HG03135 (cell line): ENCODE data around the gene RGS9.
"Not testable (repeated sequence)": the region's sequence is repeated elsewhere in the genome, so short reads cannot be mapped to it uniquely, and the experiment has no call there.

Experiments used
- ATAC-seq: cut with Tn5 transposase; IDR thresholded peaks from one replicate; pipeline ENCODE4 v1.9.1; 2021; ENCODE audit warnings: mild to moderate bottlenecking, moderate library complexity; ENCODE audit not compliant: unreplicated experiment

RGS9 gene

GRCh38 chr17:65137021-65137939, at the start of gene RGS9:
TSS of gene RGS9 (plus strand) at chr17:65137370. CDS start at chr17:65137541, 171 bp downstream.
- peak; percentile 95 for ATAC-seq

- no peak for ATAC-seq
Measured at GRCh38 chr17:65088621-65089360, 48.4 kb upstream of the RGS9 start.

GRCh38 chr17:65092262-65092661, 44.9 kb upstream of the RGS9 start:
- ATAC-seq: no peak

- not testable (repeated sequence) for ATAC-seq
Measured at GRCh38 chr17:65092721-65093356, 44.3 kb upstream of the RGS9 start.

GRCh38 chr17:65093930-65094329, 43.2 kb upstream of the RGS9 start:
- no peak for ATAC-seq

- no peak for ATAC-seq
Measured at GRCh38 chr17:65095465-65095864, 41.7 kb upstream of the RGS9 start.

- not testable (repeated sequence) for ATAC-seq
Measured at GRCh38 chr17:65096382-65096781, 40.8 kb upstream of the RGS9 start.

- no peak for ATAC-seq
Measured at GRCh38 chr17:65097110-65097509, 40.1 kb upstream of the RGS9 start.

- ATAC-seq: no peak
Measured at GRCh38 chr17:65099475-65099874, 37.7 kb upstream of the RGS9 start.

- ATAC-seq: peak; percentile 79
Measured at GRCh38 chr17:65099941-65100315, 37.2 kb upstream of the RGS9 start.

GRCh38 chr17:65100316-65101140, 36.6 kb upstream of the RGS9 start:
- peak; percentile 77 for ATAC-seq

GRCh38 chr17:65101371-65101770, 35.8 kb upstream of the RGS9 start:
- no peak for ATAC-seq

GRCh38 chr17:65102235-65102634, 34.9 kb upstream of the RGS9 start:
- no peak for ATAC-seq

GRCh38 chr17:65102788-65103187, 34.4 kb upstream of the RGS9 start:
- no peak for ATAC-seq

- ATAC-seq: no peak
Measured at GRCh38 chr17:65103431-65103830, 33.7 kb upstream of the RGS9 start.

GRCh38 chr17:65103896-65104295, 33.3 kb upstream of the RGS9 start:
- ATAC-seq: no peak

- ATAC-seq: no peak
Measured at GRCh38 chr17:65104541-65104940, 32.6 kb upstream of the RGS9 start.

- no peak for ATAC-seq
Measured at GRCh38 chr17:65104973-65105372, 32.2 kb upstream of the RGS9 start.

GRCh38 chr17:65108152-65108551, 29.0 kb upstream of the RGS9 start:
- ATAC-seq: no peak

GRCh38 chr17:65109543-65109942, 27.6 kb upstream of the RGS9 start:
- no peak for ATAC-seq
